Measurements from ENCODE around the gene UVRAG.

Gene UVRAG

DNA sequence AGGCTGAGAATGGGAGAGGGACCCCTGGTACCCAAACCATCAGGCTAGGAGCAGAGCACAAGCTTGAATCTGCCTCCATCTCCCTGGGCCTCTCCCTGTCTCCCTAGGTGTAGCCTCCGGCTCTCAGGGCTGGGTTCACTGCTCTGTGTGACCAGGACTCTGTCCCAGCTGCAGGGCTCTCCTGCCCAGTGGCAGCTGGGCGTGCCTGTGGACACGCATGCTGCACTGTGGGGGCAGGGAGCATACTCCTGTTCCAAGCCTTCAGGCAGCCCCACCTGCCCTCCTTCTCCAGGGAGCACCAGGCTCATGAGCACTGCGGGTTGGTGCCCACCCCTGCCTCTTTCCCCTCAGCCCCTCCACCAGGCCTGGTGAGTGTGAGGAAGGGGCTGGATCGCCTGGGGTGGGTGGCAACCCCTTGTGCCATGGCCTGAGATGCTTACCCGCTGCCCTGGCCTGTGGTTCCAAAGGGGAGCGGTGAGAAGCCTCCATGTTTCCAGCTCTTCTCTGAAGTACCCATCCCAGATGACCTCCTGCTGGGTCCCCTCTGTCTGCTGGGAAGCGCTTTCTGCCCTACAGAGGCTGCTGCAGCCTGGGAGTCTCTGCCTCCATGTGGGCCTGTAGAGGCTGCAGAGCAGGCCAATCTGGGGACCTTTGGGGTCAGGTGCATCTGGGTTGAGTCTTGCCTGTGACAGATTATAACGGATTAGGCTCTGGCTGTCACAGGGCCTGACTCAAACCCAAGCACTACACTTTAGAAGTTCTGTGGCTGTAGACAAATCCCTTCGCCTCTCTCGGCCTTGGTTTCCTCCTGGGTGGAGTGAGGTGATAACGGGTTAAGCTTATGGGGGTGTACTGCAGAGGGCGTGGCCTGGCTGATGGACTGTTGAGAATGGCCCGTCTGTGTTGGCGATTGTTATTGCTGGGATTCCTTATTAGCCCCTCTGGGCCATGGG, 347.6 kb downstream of the UVRAG start:
- DNase-seq (ENCODE audit: low read depth, low spot score): no peak

DNA sequence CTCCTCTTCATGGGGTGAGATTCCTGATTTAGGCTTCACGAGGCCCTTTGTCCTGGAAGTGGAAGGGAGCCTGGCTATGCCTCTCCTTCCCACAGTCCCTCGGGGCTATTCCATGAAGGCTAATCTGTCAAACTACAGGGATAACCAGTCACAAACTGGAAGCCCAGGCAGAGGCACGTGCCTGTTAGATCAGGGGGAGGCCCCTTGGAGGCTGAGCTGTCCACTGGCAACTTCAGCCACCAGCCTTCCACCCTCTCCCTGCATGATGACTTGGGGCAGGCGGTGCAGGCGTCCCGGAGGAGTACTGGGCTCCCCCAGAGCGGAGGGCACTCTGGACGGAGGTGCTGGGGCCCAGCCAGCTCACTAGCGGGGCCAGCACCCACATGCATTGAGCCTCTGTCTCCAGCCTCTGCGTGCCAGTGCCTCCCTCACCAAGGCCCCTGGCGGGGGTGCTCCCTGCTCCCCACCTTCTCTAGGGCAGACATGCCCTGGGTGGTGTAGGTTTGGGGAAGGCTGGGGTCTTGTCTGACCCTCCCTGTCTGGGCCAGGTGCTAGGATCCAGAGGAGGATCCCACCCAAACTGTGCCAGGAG, 348.4 kb downstream of the UVRAG start:
- no peak for DNase-seq (ENCODE audit: low read depth, low spot score)

DNA sequence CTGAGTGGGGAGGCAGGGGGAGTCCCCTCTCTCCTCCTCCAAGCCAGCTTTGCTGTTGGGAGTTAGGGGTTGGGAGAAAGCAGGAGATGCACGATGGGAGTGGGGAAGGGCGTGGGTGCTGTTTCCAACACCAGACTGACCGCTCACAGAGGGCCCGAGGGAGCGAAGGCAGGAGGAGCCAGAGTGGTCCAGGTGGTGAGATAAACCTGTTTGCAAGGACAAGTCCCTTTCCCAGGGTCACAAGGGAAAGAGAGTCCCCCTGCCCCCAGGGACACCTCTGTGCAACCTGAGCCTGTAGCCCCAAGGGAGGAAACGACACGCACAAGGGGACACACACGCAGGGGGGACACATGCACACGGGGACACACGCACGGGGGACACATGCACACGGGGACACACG, 349.1 kb downstream of the UVRAG start:
- DNase-seq (ENCODE audit: low read depth, low spot score): no peak

DNA sequence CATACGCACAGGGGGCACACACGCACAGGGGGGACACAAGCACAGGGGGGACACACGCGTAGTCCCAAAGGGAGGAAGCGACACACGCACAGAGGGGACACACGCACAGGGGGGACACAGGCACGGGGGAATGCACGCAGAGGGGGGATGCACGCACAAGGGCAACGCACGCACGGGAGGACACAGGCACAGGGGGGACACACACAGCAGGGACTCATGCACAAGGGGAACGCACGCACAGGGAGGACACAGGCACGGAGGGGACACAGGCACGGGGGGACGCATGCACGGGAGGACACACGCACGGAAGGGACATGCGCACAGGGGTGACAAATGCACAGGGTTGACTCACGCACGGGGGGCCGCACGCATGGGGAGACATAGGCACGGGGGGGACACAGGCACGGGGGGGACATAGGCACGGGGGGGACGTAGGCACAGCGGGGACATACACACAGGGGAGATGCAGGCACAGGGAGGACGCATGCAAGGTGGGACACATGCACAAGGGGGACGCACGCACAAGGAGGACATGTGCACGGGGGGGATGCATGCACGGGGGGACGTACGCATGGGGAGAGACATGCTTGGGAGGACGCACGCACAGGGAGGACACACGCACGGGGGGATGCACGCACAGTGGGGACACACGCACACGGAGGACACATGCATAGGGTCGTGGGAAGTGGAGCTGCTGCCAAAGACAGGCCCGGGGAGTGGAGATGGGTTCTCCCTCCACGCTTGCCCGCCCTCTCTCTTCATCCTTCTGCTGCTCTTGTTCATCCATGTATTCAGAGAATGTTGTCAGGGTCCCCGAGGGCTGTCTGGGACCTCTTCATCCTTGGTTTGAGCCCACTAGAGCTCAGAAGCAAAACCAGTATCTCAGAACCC, 350.1 kb downstream of the UVRAG start:
- no peak for DNase-seq (ENCODE audit: low read depth, low spot score)

DNA sequence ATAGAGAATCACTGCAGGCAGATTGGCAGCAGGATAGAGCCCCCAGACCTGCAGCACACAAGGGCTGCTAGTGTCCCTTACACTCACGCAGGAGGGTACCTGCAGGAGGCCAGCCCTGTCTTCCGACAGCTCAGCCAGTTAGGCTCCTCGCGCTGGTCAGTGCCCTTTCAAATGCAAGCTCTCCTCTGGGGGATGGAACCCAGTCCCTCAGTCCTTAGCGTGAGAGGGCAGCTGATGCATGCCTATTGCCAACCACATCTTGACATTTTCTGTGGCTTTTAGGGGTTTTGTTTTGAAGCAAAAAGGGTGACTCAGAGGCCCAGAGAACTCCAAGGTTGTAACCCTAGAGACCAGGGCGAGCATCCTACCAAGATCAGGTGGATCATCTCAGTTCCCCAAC, 351.3 kb downstream of the UVRAG start:
- no peak for DNase-seq (ENCODE audit: low read depth, low spot score)

DNA sequence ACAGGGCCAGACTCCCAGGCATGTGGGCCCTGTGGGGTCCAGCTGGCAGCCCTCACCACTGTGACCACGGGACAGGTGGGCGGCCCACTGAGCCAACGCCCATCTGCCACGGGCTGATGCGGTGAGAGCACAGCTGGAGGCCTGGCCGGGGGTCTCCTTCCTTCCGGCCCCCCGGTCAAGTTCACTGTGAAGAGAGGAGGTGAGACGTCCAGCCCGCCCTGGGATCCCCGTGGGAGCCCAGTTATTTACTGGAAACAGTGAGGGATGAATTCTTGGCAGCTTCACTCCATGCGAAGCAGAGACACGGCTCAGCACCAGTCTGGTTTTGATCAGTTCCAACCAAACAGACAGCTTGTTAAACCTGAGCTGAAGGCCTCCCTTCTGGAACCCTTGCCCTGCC, 352.6 kb downstream of the UVRAG start:
- DNase-seq (ENCODE audit: low read depth, low spot score): no peak

DNA sequence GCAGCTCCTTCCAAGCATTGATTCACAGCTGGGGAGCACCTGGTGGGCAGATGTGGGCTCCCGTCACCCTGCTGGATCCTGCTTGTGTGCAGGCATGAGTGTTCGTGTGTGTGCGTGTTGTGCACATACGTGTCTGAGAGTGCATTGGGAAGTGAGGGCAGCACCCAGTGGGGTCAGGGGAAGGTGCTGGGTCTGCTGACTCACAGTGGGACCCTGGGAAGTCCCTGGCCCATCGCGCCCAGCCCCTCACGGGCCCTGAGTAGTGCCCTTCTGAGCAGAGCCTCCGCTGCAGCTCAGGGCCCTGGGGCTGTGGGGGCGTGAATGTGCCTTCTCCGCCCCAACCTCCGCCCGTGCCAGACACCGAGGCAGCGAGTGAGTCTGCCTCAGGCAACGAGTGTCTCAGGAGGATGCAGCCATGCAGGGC, 354.5 kb downstream of the UVRAG start:
- DNase-seq (ENCODE audit: low read depth, low spot score): no peak

DNA sequence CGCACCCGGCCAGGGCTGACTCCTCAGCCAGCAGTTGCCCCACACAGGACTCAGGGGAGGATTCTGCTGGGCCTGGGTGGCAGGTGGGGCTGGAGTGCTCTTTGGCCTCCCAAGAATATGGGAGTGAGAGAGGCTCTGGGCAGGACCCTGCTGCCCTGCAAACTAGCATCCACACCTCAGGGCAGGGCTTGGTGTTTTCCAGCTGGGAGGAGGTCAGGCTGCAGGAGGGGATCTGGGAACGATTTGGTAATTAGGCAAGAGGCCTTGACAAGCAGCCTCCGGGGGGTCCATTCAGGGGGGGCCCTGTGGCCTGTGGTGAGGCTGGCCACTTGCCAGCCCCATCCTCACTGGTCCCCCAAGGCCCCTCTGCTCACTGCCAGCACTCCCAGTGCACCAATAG, 355.5 kb downstream of the UVRAG start:
- DNase-seq (ENCODE audit: low read depth, low spot score): no peak

DNA sequence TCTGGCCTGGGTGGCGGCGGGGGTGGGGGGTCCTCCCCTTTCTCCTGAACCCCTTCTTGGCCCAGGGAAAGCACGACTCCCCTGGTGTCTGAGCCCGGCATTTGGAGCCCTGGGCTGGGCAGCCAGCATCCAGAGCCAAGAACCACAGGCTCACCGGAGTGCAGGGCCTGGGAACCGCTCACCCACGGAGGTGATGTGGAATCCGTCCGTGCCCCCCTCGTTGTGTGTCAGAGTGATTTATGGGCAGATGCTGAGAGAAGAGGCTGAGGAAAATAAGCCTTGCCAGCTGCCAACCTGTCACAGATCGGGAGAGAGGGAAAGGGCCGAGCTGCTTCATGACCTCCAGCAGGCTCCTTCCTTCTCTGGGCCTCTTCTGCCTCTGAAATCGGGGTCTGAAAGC, 357.6 kb downstream of the UVRAG start:
- no peak for DNase-seq (ENCODE audit: low read depth, low spot score)

DNA sequence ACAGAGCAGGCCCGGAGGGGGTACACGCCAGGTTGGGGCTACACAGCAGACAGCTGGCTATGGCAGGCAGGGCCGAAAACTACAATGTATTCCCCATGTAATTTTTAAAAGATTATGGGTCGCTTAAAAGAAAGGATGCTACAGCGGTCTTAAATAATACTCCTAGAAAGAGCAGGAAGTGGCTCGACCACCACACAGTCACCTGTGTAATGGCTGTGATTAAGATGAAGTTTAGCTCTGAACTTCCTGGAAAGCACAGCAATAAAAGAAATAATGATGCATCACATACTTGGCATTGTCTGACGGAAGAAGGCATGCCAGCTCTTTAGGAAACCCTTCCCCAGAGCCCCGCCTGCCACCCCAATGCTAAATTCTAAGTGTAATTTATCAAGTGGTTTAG, 358.7 kb downstream of the UVRAG start:
- DNase-seq (ENCODE audit: low read depth, low spot score): no peak

DNA sequence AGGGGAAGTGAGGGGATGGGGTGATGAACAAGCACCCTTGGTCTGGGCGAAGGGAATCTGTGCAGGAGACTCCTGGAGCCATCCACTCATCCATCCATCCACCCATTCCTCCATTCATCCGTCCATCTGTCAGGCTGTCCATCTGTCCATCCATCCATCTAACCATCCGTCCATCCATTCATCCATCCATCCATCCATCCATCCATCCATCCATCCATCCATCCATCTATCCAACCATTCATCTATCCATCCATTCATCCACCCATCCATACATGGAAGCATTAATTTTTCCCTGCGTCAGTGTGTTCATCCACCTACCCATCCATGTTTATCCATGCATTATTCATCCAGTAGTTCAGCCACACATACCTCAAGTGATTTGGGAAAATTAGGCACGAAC, 359.3 kb downstream of the UVRAG start:
- no peak for DNase-seq (ENCODE audit: low read depth, low spot score)

DNA sequence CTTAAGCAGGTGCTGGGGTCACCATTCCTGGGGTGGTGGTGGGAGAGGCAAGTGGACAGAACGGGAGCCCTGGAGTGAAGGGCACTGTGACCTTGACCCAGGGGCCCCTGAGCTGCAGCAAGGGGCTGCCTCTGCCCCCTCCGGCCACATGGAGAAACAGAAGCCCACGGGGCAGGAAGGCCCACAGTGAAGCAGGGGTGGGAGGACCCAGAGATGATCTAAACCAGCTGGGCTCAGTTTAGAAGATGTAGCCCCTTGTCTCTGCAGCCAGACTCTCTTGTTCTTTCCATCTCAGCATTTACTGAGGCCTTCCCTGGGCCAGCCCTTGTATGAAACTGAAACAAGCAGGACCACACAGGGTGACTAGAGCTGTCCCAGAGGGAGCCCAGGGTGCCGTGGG, 360.8 kb downstream of the UVRAG start:
- no peak for DNase-seq (ENCODE audit: low read depth, low spot score)

DNA sequence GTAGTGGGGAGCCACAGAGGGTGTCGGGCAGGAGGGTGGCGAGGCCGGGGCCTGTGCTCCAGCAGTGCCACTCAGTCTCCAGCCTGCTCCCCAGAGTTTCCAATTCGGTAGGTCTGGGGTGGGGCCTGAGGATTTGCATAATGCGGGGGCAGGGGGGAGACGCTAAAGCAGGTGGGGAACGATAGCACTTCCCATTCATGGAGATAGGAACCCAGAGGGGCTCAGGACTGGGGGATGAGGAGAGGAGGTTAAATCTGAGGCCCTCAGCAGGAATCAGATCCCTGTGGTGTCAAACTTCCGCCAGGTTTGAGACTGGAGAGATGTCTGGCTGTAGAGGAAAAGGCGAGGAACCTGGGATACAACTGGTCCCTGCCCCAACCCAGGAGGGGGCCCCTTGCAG, 361.5 kb downstream of the UVRAG start:
- no peak for DNase-seq (ENCODE audit: low read depth, low spot score)

DNA sequence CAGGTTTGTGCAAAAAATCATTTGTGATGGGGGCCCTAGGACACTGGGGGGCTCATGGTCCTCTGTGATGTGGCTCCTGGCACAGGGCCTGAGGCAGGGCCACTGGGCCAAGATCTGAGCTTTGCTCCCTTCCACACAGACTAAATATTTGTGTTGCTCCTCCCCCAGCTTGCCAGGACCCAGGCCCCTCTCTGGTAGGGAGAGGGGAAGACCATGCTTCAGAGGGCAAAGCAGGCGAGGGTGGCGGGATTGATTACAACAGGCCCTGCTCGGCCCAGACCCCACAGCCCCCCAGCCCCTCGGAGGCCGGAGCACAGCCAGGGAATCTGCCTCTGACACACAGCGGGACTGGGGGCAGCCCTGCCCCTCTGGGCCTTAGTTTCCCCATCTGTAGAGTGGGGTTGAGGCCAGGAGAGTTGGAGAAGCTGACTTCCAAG, 362.3 kb downstream of the UVRAG start:
- DNase-seq (ENCODE audit: low read depth, low spot score): no peak

DNA sequence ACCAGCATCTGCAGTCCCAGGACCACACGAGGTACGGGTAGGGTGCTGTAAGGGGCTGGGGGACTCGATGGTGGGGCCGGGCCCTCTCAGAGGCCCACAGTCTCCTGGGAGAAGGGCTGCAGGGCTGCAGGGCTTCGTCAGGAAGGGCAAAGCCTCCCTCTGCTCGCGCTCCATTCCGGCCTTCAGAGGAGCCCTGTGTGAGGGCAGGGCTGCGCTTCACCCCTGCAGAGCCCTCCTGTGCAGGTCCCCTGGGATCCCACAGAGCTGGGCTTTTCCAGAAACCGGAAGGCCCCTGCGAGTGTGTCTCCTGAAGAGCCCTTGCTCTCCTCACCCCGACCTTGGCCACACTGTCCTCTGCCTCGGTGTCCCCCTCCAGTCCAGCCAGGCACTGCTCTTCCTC, 364.1 kb downstream of the UVRAG start:
- DNase-seq (ENCODE audit: low read depth, low spot score): no peak

DNA sequence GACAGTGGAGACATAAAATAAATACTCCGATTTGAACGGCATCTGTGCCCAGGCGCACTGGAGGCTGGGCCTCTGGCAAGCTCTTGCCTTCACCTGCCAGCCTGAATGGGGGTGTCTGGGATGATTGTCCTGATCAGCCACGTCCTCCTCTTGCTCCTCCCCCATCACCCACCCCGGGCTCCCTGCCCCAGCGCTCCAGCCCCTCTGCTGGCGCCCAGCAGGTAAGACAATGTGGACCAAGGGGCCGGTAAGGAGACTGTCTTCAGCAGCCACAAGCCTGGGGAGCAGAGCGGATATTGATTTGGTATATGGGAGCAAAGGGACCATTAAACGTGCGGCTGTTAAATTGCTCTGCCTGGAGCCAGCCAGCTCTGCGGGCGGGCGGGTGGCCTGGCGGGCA, 366.4 kb downstream of the UVRAG start:
- no peak for DNase-seq (ENCODE audit: low read depth, low spot score)

DNA sequence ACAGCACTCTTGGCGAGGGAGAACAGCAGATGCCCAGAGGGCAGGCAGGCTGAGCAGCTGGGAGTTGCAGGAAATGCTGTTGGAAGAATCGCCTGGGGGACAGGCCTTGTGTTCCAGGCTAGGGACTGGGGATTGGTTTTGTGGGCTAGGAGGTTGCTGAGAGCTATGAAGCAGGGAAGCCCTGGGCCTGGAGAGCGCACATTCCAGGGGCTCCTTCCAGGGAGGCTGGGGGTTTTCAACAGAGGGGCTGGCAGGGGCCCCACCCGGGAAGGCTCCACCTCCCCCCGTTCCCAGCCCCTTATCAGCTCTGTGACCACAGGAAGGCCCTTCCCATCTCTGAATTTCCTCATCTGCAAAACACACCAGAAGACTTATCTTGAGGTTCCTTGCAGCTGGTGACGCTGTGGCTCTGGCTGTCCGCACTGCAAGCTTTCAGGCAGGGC, 369.6 kb downstream of the UVRAG start:
- no peak for DNase-seq (ENCODE audit: low read depth, low spot score)

DNA sequence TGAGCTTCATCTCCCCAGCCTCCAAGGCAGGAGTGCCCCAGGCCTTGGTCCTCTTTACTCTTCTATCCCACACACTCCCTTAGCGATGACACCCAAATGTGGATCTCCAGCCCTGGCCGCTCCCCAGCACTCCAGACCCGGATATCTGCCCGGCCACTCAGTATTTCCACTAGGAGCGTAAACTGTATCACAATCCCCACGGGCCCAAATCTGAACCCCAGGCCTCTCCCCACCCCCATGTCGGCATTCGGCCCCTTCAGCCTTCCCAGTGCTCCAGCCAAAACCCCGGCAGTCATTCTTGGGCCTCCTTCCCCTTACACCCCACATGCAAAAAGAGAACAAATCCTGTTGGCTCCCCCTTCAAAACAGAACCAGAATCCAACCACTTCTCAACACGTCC, 370.5 kb downstream of the UVRAG start:
- DNase-seq (ENCODE audit: low read depth, low spot score): no peak

DNA sequence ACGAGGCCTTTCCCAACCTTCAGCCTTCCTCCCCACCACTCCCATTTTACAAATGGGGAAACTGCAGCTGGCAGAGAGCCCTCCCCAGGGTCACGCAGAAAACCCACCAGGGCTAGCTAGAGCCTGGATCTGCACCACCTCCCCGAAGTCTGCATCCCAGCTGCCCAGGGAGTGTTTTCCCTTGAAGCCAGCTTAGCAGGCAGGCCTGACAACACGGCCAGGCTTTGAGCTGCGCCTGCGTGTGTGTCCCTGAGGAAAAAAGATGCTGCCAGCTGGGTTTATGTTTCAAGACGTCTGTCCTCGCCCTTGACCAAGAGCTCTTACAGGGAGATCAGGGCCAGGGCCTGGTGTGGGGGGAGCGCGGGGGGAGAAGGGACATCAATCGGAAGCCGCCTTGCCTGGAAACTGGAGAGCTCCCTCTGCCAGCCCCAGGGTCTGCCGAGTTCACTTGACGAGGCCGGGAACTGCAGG, 371.0 kb downstream of the UVRAG start:
- DNase-seq (ENCODE audit: low read depth, low spot score): no peak

DNA sequence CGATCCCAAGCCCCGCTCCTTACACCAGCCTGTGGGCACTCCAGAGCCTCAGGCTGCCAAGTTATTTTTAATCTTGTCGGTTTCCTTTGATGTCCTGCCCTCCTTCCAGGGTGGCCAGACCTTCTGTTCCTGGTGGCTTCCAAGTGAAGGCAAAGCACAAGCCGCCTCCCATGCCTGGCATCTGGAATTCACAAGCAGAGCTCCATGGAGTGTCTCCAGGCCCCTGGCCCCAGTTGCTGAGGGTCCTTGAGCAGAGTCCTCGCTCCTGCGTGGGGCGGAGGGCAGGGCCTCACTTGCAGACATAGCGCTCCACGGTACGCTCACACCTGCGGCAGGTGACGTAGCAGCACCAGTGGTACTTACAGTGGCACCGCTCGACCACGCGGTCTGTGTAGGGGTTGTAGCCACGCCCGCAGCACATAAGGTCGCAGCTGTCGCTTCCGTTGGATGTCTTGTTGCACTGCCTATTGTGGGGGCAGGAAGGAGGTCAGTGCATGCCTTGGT, 371.8 kb downstream of the UVRAG start:
- DNase-seq (ENCODE audit: low read depth, low spot score): no peak

DNA sequence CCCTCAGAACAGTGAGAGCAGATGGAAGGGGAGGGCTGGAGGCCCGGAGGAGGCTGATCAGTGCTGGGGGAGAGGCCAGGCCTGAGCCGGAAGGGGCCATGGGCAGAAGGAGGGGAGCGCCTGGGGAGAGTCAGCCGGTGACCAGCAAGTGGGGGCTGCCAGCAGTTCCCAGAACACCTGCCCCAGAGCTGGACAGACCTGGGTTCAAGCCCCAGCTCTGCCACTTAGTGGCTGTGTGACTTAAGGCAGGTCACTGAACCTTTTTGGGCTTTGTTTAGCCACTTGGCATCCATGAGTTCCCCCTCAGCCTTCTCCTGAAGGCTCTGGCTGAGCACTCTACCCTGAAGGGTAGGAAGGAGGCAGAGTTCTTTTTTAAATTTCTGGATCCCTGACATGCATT, 373.9 kb downstream of the UVRAG start:
- DNase-seq (ENCODE audit: low read depth, low spot score): no peak

DNA sequence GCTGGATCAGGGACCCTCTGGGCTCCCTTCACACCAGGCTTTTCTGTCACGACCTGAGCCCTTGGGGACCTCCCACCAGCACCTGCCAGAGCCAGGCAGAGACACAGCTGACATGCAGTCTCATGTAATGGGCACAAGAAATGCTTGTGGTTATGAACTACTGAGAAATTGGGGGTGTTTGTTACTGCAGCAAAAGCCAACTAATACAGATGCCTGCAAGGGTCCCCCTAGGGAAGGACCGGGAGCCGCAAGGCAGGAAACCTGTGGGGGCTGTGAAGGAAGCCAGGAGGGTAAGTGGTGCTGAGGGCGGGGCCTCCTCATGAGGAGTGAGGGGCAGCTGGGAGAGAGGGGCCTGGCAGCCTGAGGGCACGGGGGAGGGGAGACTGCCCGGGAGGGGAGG, 374.7 kb downstream of the UVRAG start:
- no peak for DNase-seq (ENCODE audit: low read depth, low spot score)
